GM18858 (cell line): ENCODE results near the gene ABCB6.
"Not testable (repeated sequence)": the region's sequence is repeated elsewhere in the genome, so short reads cannot be mapped to it uniquely, and the experiment has no call there.

Source experiments
- ATAC-seq: cut with Tn5 transposase; IDR thresholded peaks from one replicate; pipeline ENCODE4 v1.9.1; 2021; ENCODE audit not compliant: unreplicated experiment

The ABCB6 gene

DNA sequence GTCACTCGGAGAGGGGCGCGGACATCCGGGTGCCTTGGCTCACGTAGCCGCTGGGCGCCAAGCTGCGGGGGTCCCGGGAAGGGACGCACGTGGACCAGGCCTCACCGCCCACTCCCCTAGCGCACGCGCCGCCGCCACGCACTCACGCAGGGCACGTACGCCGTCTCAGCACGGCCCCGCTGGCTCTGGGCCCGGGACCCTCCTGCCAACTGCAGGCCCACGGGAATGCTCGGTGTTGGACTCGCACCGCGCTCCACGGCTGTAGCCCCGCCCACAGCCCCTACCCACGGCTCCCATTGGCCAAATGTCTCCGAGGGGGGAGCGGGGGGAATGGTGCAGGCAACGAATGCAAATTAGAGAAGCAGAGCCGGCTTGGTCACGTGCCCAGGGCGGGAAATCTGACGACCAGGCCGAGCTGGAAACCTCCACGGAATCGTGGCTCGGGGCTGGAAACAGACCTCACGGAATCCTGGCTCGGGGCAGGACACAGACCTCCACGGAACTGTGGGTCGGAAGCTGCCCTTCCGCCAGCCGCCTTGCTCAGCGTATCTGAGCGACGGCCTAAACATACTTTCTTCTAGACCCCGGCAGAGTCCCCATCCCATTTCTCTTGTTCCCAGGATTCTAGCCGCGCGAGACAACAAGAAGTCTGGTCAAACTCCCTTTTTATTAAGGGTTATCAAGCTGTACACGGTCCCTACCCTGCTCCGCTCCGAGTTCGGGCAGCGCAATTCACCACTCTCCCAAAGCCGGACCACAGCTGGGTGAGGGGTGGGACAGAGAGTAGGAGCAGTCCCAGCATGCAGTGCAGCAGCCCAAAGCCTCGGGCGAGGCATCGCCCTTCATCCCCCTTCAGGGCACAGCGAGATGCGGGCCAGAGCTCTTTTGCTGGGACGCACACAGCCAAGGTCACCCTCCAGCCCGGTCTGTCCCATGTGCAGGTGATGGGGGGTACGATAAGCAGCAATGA is at the start of gene ABCB6:
TSS of gene ABCB6 (minus strand) at position 227 of the 970 bp plus-strand sequence. CDS start 285 bp downstream, outside the sequence.
- ATAC-seq, result peak; percentile 54

DNA sequence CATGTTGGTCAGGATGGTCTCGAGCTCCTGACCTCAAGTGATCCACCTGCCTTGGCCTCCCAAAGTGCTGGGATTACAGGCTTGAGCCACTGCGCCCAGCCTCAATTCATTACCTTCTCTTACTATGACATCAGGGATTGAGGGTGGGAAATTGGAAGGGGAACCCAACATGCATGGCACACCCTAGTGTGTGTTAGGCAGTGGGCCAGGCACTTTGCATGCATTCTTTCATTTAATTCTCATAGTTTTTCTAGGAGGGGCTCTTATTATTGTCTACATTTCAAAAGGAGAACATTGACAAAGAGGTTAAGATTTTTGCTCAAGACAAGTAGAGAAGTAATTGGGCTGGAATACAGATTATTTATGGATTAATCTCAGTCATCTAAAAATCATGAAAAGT is 49.5 kb upstream of the ABCB6 start:
- no peak for ATAC-seq

DNA sequence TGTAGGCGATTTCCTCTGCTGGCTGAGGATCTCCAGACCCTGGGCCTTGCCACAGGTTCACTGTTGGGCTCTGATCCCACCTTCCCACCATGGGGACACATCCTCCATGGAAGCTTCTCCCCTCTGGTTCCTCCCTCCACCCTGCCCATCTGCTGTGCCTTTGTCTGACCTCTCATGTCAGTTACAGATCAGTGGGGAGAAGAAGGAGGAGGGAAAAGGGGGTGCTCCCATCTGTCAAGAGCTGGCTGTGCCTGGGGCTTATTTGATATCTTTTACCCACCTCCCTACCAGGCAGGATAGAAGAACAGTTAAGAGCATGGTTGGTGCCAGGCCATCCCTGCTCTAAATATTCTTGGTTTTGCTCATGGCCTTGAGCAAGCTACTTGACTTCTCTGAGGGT is 48.1 kb upstream of the ABCB6 start:
- no peak for ATAC-seq

DNA sequence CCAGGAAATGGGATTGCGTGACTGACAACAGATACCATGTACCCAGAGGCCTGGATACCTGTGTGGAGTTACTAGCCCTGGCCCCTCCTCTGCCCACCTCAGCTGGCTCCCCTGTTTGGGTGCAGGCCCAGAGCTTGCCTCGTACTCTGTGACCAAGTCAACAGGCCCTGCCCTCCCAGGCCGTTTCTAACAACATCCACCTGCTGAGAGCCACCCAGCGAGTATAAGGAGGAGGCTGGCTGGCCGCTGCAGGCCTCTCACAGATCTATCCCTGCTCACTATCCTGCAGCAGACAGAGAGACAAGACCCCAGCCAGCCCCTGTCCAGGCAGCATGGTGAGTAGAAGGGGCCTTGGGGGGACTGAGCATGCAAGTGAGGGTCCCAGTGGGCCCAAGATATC is 47.5 kb upstream of the ABCB6 start:
- ATAC-seq, result no peak

GRCh38 chr2:219261024-219261855 is 42.5 kb upstream of the ABCB6 start:
- no peak for ATAC-seq

DNA sequence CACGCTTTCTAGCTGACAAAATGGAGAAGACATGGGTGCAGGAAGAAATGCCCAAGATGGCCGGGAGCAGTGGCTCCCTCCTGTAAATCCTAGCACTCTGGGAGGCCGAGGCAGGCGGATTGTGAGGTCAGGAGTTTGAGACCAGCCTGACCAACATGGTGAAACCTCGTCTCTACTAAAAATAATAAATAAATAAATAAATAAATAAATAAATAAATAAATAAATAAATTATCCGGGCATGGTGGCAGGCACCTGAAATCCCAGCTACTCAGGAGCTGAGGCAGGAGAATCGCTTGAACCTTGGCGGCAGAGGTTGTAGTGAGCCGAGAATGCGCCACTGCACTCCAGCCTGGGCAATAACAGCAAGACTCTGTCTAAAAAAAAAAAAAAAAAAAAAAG is 40.2 kb upstream of the ABCB6 start:
- not testable (repeated sequence) for ATAC-seq

DNA sequence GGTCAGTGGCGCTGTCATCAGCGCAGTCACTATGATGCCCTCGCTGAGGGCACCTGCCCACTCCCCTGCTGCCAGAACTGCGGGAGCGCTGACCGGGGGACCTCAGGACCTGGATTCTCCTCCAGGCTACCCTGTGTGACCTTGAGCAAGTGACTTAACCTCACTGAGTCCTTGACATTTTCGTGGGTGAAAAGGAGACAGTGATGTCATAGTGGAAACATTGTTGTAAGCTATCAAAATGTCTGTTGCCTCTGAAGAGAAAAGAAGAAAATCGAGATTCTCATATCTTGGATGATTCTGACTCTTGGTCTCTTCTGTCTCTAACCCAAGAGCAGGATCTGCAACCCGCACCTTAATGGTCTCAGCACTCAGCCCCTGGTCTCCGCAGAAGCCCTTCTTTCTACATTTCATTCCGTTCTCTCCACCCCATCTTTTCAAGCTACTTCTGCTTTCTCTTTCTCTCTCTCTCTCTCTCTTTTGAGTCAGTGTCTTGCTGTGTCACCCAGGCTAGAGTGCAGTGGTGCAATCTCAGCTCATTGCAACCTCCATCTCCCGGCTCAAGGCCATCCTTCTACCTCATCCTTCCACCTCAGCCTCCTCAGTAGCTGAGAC is 35.9 kb upstream of the ABCB6 start:
- ATAC-seq, result peak; percentile 24

DNA sequence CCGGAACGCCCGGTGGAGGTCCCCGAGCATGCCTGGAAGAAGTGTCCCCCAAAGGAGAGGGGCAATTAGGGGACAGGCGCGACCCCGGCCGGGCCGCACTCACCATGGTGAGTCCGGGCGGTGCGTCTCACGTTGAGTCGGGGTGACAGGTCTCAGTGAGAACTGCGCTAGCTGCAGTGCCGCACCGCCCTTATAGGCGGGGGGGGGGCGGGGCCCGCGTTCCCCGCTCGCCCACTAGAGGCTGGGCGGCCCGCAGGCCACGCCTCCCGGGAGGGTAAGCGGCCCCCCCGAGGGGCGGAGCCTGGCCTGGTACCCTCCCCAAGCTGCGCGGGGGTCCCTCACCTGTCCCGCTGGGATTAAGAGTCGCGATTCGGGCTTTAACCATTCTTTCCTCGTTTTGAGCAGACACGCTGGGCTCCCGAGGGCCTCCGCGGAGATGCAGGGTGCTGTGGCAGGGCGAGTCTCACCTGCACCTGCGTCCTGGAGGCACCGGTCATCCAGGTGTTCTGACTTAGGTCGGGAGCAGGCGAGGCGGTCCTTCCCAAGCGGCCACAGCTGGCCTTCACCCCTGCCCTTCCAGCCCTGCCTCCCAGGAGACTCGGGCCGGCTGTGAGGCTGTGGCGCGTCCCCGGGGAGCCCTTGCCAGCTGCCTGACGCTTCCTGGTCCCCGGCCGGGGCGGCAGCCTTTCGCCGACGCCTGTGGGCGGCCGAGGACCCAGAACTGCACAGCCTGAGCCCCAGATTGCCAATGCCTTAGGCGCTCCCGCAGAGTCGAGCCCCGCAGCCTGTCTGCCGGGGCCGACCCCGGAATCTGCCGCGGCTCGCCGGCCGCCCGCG is 35.2 kb upstream of the ABCB6 start, which contains the start of gene TUBA4A:
TSS of gene TUBA4A (minus strand) at position 166 of the 837 bp plus-strand sequence. CDS start at position 106, 60 bp downstream.
- peak; percentile 33 for ATAC-seq

GRCh38 chr2:219252900-219253752 is 34.4 kb upstream of the ABCB6 start, which contains the start of gene TUBA4B:
TUBA4B (plus strand) TSS chr2:219253243; CDS start chr2:219253408, 165 bp downstream.
- ATAC-seq, result no peak

GRCh38 chr2:219252570-219252899 is 33.8 kb upstream of the ABCB6 start:
- ATAC-seq, result no peak

DNA sequence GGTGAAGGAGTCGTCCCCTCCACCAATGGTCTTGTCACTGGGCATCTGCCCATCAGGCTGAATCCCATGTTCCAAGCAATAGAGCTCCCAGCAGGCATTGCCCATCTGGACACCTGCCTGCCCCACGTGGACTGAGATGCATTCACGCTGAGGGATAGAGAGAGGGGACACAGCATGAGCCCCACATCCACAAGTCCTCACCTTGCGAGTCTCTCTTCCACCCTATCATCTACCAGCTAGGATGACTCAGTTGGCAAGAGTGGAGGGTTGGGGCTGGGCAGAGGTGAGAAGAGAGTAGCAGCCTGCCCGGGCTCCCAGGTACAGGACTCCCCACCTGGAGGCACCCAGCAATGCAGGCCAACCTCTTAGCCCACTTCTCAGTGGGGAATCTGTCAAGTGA is 33.3 kb upstream of the ABCB6 start:
- no peak for ATAC-seq

DNA sequence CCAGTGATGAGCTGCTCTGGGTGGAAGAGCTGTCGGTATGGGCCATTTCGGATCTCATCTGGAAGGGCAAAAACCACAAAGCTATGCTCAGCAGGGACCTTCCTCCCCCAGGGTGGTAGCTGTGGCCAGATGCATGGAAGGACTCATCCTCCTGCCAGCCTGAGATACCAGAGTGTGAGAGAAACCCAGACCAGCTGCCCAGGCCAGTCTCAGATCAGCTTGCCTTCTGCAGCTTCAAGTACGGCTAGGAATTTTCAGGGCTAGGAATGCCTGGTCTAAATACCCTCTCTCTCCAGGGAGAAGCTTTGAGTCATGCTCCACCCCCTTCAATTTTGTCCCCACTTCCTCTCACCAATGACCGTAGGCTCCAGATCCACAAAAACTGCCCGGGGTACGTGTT is 32.9 kb upstream of the ABCB6 start:
- no peak for ATAC-seq

GRCh38 chr2:219250049-219250781 is 31.5 kb upstream of the ABCB6 start:
- ATAC-seq, result no peak

DNA sequence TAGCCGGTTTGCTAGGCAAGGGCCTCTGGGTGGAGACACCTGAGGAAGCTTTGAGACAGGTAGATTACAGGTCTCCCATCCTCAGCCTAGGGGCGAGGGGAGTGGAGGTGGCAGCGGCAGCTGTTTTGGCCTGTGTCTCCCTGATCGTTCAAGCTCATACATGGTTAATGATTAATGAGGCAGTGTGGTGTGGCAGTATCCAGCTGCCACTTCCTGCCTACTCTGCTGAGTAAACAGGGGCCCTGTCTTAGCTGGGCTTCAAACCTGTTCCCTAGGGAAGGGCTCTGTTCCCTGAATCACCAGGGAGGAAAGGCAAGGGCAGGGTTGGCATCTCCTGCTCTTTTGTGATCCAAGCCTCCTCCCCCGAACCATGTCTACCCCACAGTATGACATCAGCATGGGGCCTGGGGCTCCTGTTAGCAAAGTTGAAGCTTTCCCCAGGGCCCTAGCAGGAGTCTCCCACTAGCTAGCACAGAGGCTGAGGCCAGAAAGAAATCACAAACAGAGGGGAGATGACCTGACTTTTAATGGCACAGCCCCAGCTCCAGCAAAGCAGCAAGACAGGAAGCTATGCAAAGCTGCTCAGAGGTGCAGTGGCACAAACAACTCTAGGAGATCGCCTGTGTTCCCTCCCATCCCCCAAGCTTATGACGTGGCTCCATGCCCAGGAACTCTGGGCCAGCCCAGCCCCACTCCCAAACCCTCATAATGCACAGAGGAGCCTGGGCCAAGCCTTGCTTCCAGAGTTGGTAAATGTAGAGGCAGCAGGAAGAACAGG is 30.6 kb upstream of the ABCB6 start:
- peak; percentile 32 for ATAC-seq

DNA sequence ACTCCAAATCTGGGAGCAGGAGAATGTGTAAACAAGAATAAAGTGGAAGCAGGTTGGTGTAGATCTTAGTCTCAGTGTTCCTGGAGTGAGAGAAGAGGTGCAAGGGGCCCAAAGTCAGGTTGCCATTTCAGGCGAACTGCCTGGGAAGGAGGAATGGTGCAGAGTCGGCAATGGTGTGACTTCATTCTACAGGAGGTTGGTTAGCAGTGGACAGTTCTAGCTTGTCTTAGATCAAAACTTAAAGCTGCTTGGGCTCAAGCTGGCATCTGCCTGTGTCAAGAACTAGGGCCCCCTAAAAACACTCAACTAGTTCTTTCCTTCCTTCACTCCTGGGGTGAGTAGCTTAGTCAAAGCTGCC is 30.1 kb upstream of the ABCB6 start:
- no peak for ATAC-seq

GRCh38 chr2:219247678-219248642 is 29.2 kb upstream of the ABCB6 start:
- no peak for ATAC-seq

DNA sequence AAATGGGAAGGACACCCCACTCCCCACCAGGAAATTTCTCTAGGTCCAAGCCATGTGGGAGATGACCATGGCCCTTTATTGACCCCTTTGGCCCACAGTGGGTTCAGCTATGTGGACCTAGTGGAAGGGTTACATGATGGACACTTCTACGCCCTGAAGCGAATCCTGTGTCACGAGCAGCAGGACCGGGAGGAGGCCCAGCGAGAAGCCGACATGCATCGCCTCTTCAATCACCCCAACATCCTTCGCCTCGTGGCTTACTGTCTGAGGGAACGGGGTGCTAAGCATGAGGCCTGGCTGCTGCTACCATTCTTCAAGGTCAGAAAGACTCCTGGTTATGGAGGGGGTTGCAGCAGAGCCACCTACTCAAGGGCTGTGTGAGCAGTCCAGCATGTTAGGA is 27.8 kb upstream of the ABCB6 start:
- ATAC-seq, result no peak
